Spleen (tissue), 7 donors: ENCODE measurements around the gene PRMT2.
A peak's percentile ranks its signal among the peaks of the same experiment; 100 is the strongest.

Experiments used
- POLR2AphosphoS5 ChIP-seq, 3 donors: sonication (generic); formaldehyde crosslinking; IDR thresholded peaks; one replicate each; pipeline ENCODE4 v1.5.1; 2017; ENCODE audit warnings: antibody characterized with exemption in 3 of 3
- TF ChIP-seq, protein P1 (sequence below), 11 experiments: fragments of 200-600 bp in 7 of 11; fragments of 450-650 bp in 4 of 11; sonication (generic) in 4 of 11; IDR thresholded peaks in 8 of 11; conservative IDR thresholded peaks in 3 of 11; 1 replicate in 7 of 11; 2 replicates in 4 of 11; pipeline versions ENCODE4 v1.4.0 to v1.8.0; 2016 to 2021; ENCODE audit warnings: antibody characterized with exemption in 11 of 11, inconsistent platforms in 4 of 11, mild to moderate bottlenecking in 1 of 11
- donor health status: DM: no; HTN: no; CAD: no; lungs with moderate emphysema.
- donor health status: DM: no; HTN: no; CAD: no.
- donor health status: DM: no; HTN: no; CAD: no.

DNA sequence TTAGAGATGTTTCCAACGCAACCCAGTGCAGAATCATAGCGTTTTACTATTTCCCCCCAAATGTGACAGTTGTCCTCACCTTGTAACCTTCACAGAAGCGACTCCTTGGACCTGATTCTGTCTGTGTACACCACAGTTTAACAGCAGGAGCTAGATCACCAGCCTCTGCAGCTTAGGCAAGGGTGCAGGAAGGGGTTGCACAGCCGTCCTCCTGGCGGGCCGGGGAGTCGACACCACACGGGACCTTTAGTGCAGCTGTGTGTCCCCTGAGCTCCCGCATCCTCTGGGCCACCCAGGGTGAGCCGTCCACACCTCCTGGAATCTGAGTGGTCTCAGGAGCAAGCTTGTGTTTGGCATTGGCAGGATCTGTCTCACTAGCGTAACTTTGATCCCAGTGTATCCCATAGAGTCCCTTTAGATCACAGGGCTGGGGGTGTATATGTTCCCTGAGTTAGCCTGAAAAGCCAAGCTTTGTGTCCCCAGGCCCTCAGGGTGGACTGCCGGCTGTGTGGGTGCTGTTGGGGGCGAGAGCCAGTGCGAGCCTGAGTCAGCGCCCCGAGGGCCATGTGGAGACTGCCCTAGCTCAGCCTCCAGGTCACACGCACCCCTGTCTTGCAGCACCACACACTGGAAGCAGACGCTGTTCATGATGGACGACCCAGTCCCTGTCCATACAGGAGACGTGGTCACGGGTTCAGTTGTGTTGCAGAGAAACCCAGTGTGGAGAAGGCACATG, 27.5 kb downstream of the PRMT2 start:
- TF ChIP-seq, protein P1, sequence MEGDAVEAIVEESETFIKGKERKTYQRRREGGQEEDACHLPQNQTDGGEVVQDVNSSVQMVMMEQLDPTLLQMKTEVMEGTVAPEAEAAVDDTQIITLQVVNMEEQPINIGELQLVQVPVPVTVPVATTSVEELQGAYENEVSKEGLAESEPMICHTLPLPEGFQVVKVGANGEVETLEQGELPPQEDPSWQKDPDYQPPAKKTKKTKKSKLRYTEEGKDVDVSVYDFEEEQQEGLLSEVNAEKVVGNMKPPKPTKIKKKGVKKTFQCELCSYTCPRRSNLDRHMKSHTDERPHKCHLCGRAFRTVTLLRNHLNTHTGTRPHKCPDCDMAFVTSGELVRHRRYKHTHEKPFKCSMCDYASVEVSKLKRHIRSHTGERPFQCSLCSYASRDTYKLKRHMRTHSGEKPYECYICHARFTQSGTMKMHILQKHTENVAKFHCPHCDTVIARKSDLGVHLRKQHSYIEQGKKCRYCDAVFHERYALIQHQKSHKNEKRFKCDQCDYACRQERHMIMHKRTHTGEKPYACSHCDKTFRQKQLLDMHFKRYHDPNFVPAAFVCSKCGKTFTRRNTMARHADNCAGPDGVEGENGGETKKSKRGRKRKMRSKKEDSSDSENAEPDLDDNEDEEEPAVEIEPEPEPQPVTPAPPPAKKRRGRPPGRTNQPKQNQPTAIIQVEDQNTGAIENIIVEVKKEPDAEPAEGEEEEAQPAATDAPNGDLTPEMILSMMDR (IDR thresholded peaks at IDR 0.05 in 8 of 11, conservative IDR thresholded peaks at IDR 0.05 in 3 of 11) = no peak
- peak in 1 of 3 donors; percentile 48 for TF ChIP-seq POLR2AphosphoS5 (IDR thresholded peaks at IDR 0.05)
